Right lobe of liver (tissue), 6 donors: ENCODE results near the gene SMARCB1. TPM values are rescaled to one million over a fixed set of nuclear protein-coding genes. Genes with fewer than 3 reads are reported as not detected.

Source experiments
- ATAC-seq, 4 donors: fragments of 200-7000 bp; cut with Tn5 transposase; one replicate each; pipeline ENCODE4 v1.9.1; 2020; ENCODE audit warnings: mild to moderate bottlenecking in 4 of 4, moderate library complexity in 4 of 4
- DNase-seq, 3 donors: peaks; one replicate each; pipeline ENCODE4 v3.0.0-alpha.2; 2020
- H3K27ac ChIP-seq, 3 donors: fragments of 200-600 bp; one replicate each; pipeline ENCODE4 v1.8.0; 2022
- H3K27me3 ChIP-seq, 2 donors: fragments of 200-600 bp; one replicate each; pipeline ENCODE4 v1.8.0; 2022
- H3K36me3 ChIP-seq, 4 donors: fragments of 200-600 bp; sonication (generic) in 1 of 4; one replicate each; pipeline versions ENCODE4 v1.5.1 to v1.8.0; 2017 to 2022; ENCODE audit warnings: control low read depth in 1 of 4
- H3K4me1 ChIP-seq, 4 donors: fragments of 200-600 bp; sonication (generic) in 1 of 4; one replicate each; pipeline versions ENCODE4 v1.5.1 to v1.8.0; 2017 to 2022; ENCODE audit warnings: control low read depth in 1 of 4
- H3K4me3 ChIP-seq, 3 donors: fragments of 200-600 bp; one replicate each; pipeline ENCODE4 v1.8.0; 2022
- H3K9me3 ChIP-seq, 4 donors: fragments of 200-600 bp; sonication (generic) in 1 of 4; one replicate each; pipeline versions ENCODE4 v1.5.1 to v1.8.0; 2017 to 2022; ENCODE audit warnings: control low read depth in 1 of 4
- CTCF ChIP-seq, 4 donors: fragments of 200-600 bp in 3 of 4; fragments of 450-650 bp in 1 of 4; IDR thresholded peaks; one replicate each; pipeline versions ENCODE4 v1.5.1 to v1.8.0; 2016 to 2022; ENCODE audit warnings: antibody characterized with exemption in 4 of 4, mild to moderate bottlenecking in 2 of 4
- POLR2A ChIP-seq: fragments of 450-650 bp; IDR thresholded peaks from one replicate; pipeline ENCODE4 v1.6.1; 2017; ENCODE audit warnings: antibody characterized with exemption, mild to moderate bottlenecking
- WGBS: methylation state at CpG from one replicate; pipeline ENCODE4 v1.1.6; 2018; ENCODE audit warnings: low coverage, low lambda C conversion rate; ENCODE audit not compliant: insufficient coverage; ENCODE audit errors: missing lambda C conversion rate; 5-methylcytosine and 5-hydroxymethylcytosine counted together
- intact Hi-C, 2 donors: fragments of 100-400 bp; cut with DNase I; formaldehyde crosslinking; loops; one replicate each; pipeline versions ENCODE4 v1.11.2 to v1.14.1; 2022
- total RNA-seq, 6 experiments: library from RNA; depleted of rRNA in 2 of 6; stranded (reverse); fragments of >200 nt in 2 of 6; fragmentation: NEBNext Ultra II Directional in 3 of 6; extraction: Animal tissue kit (Norgen Biotek cat#: 25700) in 3 of 6; gene quantifications; one replicate each; pipeline versions ENCODE4 v1.1.0 to v1.2.4, GENCODE V29; 2016 to 2023
- donor health status: DM: no; HTN: yes; CAD: no.
- donor health status: DM: no; HTN: no; CAD: no.
- donor health status: DM: no; HTN: no; CAD: no.
- donor health status: DM: no; HTN: yes; CAD: no.
- donor health status: DM: no; HTN: yes; CAD: no.

Gene SMARCB1
- total RNA-seq, 6 experiments from 2014 or later = 19.9 to 70.2 (median 25.3) TPM

- Histone ChIP-seq H3K4me1 (peaks cover 0 to 11% (median 0%) of the 10 kb centered on the region in 4 donors), H3K9me3 (no peaks in the 10 kb centered on the region), H3K36me3 (no peaks in the 10 kb centered on the region), H3K27ac (no peak overlapping the region), H3K27me3 (no peaks in the 10 kb centered on the region), H3K4me3 (peak overlapping the region; percentile 29 to 41 (median 32))
- intact Hi-C loops = no loop called here
- DNase-seq = peak; percentile 71 to 75 (median 74)
- 25% methylated on average over 10 of the region's 16 CpGs for WGBS
- peak; percentile 72 to 84 (median 80) for ATAC-seq
- TF ChIP-seq CTCF (IDR thresholded peaks at IDR 0.05) (no peak), POLR2A (no peak)
Measured at GRCh38 chr22:23850136-23850611, 63.4 kb downstream of the SMARCB1 start.

GRCh38 chr22:23856721-23857605 lies 70.2 kb downstream of the SMARCB1 start:
- Histone ChIP-seq H3K9me3 (no peaks in the 10 kb centered on the region), H3K27me3 (no peaks in the 10 kb centered on the region), H3K36me3 (no peaks in the 10 kb centered on the region), H3K27ac (peak overlapping the region; percentile 57 to 80 (median 77)), H3K4me1 (peaks cover 0 to 10% (median 0%) of the 10 kb centered on the region in 4 donors), H3K4me3 (peak overlapping the region; percentile 62 to 78 (median 65))
- ATAC-seq = peak; percentile 48 to 67 (median 62)
- WGBS = 5% methylated on average over 30 of the region's 58 CpGs
- intact Hi-C loops = no loop called here
- peak in 1 of 3 donors; percentile 47 for DNase-seq
- no peak for TF ChIP-seq CTCF (IDR thresholded peaks at IDR 0.05)
- no peak for TF ChIP-seq POLR2A

- H3K9me3 ChIP-seq = no peaks in the 10 kb centered on the region
- peak within 1 kb of the TSS; percentile 57 to 80 (median 77) for H3K27ac ChIP-seq
- intact Hi-C loops = no loop called here
- TF ChIP-seq CTCF (IDR thresholded peaks at IDR 0.05) (peak in 2 of 4 donors; percentile 16 to 35), POLR2A (peak; percentile 78)
- H3K36me3 ChIP-seq = peaks cover 0 to under 1% (median 0%) of the 10 kb centered on the region in 4 donors
- H3K4me3 ChIP-seq = peak within 1 kb of the TSS; percentile 62 to 78 (median 65)
- no peaks in the 10 kb centered on the region for H3K27me3 ChIP-seq
- H3K4me1 ChIP-seq = peaks cover 0 to 10% (median 0%) of the 10 kb centered on the region in 4 donors
- 3% methylated on average over 24 of the region's 60 CpGs for WGBS
- peak; percentile 94 to 96 (median 96) for ATAC-seq
- DNase-seq = peak; percentile 97 to 98 (median 98)
Measured at GRCh38 chr22:23857606-23858483, 71.1 kb downstream of the SMARCB1 start, which contains the start of gene SLC2A11. Gene SLC2A11 (plus strand): TSS chr22:23857875. CDS start chr22:23858000, 125 bp downstream.

GRCh38 chr22:23858484-23858815 lies 71.7 kb downstream of the SMARCB1 start:
- TF ChIP-seq CTCF (IDR thresholded peaks at IDR 0.05) (no peak), POLR2A (no peak)
- ATAC-seq (no peak), DNase-seq (no peak)
- Histone ChIP-seq H3K4me1 (peaks cover 0 to 10% (median 0%) of the 10 kb centered on the region in 4 donors), H3K27ac (no peak overlapping the region), H3K9me3 (no peaks in the 10 kb centered on the region), H3K36me3 (peaks cover 0 to 3% (median 0%) of the 10 kb centered on the region in 4 donors), H3K4me3 (peak overlapping the region; percentile 62 to 78 (median 65)), H3K27me3 (no peaks in the 10 kb centered on the region)
- intact Hi-C loops = no loop called here
- 63% methylated on average over 7 of the region's 7 CpGs for WGBS
